Measurements from ENCODE around the gene IL1RL2. TPM values are rescaled to one million over a fixed set of nuclear protein-coding genes. Genes with fewer than 3 reads are reported as not detected.

Gene IL1RL2
- total RNA-seq, 1 donor from 2014 or later = not detected

DNA sequence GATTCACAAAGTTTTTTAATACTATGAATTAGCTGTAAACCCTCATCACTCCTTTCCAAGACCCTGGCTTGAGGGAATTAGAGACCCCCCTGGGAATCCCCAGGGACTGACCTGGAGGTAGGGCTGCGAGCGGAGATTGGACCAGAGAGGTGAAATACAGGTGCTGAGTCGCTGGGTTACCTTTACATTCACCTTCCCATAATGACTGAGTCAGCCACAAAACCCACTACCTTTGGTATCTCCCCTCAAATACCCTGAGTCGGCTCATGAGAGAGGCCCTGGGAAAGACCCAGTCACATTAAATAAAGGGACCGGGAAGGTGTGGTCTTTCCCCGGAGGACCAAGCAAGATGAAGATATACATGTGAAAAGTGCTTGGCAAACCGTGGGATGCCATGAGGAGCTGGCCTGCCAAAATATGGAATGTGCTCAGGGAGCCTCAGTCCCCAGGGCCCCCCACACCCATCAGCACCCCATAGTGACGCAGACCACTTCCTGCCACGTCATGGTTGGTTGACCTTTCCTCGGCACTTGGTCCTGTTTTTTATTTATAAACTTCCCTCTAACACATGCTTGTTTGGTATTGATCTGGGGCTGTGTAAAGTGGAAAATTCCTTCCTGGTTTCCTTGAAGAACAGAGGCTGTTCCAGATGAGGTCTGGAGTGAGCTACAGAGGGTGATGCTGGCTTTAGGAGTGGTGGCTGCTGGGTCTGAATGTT, 51.4 kb downstream of the IL1RL2 start:
- DNase-seq (ENCODE audit: low spot score) = no peak

- no peak for DNase-seq (ENCODE audit: low spot score)
These were observed 52.0 kb downstream of the IL1RL2 start for GRCh38 chr2:102238778-102239177.

- DNase-seq (ENCODE audit: low spot score) = no peak
These were observed 52.5 kb downstream of the IL1RL2 start for GRCh38 chr2:102239344-102239743.

- peak; percentile 90 for DNase-seq (ENCODE audit: low spot score)
These were observed 54.0 kb downstream of the IL1RL2 start for GRCh38 chr2:102240640-102241370.

DNA sequence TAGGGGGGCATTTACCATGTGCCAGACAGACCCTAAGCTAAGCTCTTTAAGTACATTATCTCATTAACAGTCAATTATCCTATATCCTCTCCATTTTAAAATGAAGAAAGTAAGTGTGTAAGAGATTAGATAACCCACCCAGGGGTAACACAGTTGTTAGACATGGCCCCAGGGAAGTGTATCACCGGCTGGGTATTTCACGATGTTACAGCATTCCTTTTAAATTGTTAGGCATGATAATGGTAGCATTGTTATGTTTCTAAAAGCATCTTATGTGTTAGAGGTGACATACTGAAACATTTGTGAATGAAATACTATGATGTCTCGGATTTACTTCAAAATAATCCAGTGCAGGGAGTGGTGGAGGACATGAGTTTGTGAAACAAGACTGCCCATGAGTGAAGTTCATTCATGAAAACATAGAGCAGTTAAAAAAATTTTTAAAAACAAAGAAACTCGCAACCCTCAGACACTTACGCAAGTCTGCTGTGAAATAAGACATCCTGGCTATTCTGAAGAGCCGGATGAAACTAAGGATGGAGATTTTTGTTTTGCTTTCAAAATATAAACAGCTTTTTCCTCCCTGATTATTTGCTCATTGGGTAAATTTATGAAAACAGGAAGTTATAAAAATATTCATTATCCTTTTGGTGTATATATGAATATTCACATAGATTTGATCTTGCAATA, 54.9 kb downstream of the IL1RL2 start:
- no peak for DNase-seq (ENCODE audit: low spot score)

- DNase-seq (ENCODE audit: low spot score) = peak; percentile 14
These were observed 58.7 kb downstream of the IL1RL2 start for GRCh38 chr2:102245266-102246151.

DNA sequence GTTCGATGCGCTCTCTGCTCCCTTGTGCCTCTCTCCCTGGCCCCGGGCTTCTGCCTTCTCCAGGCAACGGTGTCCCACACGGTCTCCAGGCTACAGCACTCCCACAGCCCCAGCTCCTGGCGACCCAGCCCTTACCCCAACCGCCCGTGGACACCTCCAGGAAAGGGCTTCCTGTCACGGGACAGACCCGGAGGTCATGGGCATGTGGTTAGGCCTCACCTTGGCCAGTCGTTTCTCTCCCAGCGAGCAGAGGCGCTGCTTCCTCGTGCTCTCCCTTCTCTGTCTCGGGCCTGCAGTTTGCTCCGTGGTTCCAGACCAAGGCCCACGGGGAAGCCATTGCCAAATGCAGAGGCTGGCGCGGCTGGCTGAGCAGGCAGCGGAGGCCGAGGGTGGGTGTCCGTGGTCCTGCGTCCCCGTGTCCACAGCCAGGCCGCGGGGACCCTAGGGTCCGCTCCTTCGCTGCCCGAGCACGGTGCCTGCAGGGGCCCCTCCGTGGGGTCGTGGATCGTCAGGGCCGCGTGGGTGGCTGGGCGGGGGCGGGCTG, 63.5 kb downstream of the IL1RL2 start:
- no peak for DNase-seq (ENCODE audit: low spot score)

- peak; percentile 40 for DNase-seq (ENCODE audit: low spot score)
These were observed 64.4 kb downstream of the IL1RL2 start for GRCh38 chr2:102251042-102251848.

DNA sequence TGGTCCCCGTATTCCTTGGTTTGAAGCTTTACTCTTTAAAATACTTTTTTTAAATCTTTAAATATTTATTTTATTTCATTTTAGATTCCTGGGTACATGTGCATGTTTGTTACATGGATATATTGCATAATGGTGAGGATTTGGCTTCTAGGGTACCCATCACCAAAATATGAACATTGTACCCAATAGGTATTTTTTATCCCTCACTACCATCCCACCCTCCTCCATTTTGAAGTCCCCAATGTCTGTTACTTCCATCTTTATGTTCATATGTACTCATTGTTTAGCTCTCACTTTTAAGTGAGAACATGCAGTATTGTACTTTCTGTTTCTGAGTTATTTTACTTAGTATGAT, 65.0 kb downstream of the IL1RL2 start:
- no peak for DNase-seq (ENCODE audit: low spot score)

GRCh38 chr2:102252236-102252635, 65.4 kb downstream of the IL1RL2 start:
- DNase-seq (ENCODE audit: low spot score) = no peak

- DNase-seq (ENCODE audit: low spot score) = no peak
These were observed 66.4 kb downstream of the IL1RL2 start for GRCh38 chr2:102253140-102253752.

- peak; percentile 32 for DNase-seq (ENCODE audit: low spot score)
These were observed 66.9 kb downstream of the IL1RL2 start for GRCh38 chr2:102253753-102254150.

DNA sequence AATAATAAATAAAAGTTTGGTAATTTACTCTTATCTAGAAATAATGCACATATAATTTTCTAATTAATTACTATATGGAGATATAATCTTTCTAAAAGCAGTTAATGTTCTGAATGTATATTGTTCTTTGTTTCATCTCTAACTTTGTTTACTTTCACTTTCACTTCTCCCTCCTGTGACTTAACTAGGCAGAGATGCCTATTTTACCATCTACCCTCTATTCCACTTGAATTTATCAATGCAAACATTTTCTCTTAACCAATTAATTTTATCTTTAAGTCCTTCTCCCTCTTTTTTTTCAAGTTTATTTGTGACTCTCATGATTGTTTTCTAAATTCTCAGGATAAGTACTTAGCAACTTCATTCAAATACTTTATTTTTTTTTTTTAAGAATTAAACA, 69.5 kb downstream of the IL1RL2 start:
- no peak for DNase-seq (ENCODE audit: low spot score)

DNA sequence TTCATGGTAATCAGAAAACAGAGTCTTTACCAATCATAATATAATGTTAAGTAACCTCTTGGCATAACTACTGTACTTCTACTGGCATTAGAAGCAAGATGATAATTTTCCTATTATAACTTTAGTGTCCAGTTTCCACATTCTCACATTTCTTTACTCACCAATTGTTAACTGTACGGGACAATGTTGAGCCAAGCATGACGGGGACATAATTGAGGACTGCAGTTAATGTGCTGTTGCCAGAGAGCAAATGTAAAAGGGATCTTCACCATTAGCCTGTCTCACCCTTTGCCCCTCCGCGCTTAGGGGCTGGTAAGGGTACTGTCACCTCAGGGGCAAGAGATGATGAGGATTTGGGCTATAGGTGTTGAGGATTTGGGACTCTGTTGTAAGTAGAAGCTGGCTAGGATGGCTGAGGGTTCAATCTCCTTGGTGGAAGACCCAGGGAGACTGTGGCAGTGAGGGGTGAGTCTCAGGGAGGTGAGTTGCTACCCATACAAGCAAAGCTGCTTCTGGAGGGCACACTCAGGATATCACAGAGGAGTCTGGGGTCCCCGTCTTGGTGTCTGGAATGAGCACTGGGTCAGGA, 70.1 kb downstream of the IL1RL2 start:
- no peak for DNase-seq (ENCODE audit: low spot score)

DNA sequence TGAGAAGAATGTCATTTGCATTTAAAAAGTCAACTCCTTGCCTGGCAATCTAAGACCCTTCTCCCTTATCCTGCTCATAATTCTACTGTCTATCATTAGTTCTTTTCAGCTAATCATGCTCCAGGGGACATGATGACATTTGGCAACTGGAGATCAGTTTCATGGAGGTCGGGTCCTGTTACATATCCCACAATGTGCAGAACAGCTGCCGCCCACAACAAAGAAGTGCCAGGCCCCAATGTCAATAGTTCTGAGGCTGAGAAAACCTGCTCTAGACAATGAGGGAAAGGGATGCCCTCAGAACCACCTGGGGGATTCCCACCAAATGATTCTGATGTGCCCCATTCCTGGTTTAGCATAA, 71.2 kb downstream of the IL1RL2 start:
- no peak for DNase-seq (ENCODE audit: low spot score)

DNA sequence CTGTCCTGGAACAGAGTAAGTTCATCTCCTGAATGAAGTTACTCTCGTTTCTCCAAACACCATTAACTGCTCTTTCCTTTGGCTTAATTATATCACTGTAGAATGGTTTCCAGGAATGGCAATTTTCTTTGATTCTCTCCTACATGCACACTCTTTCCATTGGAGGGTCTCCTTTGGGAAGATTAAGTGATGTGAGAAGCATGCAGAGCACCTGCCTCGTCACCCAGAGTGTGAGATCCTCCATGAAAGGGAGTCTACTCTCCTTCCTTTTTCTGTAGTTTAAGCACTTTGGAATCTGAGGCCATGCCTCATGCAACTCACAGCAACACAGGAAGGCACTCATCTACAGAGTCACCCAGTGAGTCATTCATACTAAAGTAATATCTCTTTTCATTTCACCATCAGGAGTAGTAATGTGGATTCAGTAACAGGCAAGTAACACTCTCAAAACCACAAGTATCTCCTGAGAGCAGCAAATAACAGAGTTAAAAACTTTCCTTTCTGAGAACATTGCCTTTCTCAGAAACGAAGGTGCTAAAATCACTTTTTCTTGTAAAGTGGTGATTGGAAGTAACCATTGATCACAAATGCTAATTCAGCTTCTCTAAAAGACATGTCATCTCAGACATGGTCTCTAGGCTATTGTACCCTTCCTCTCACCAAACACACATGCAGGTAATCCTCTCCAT, 71.7 kb downstream of the IL1RL2 start:
- DNase-seq (ENCODE audit: low spot score) = peak; percentile 29

- DNase-seq (ENCODE audit: low spot score) = no peak
These were observed 74.8 kb downstream of the IL1RL2 start for GRCh38 chr2:102261467-102262135.
